Stromal cell of bone marrow (primary cell): ENCODE results near the gene ERC1.
"Not testable (repeated sequence)": the region's sequence is repeated elsewhere in the genome, so short reads cannot be mapped to it uniquely, and the experiment has no call there.

ENCODE experiments used
- DNase-seq: peaks from one replicate; pipeline ENCODE4 v3.0.0-alpha.2; 2012; ENCODE audit warnings: low read depth

Gene ERC1

GRCh38 chr12:981961-982360, 9.1 kb upstream of the ERC1 start:
- no peak for DNase-seq

DNA sequence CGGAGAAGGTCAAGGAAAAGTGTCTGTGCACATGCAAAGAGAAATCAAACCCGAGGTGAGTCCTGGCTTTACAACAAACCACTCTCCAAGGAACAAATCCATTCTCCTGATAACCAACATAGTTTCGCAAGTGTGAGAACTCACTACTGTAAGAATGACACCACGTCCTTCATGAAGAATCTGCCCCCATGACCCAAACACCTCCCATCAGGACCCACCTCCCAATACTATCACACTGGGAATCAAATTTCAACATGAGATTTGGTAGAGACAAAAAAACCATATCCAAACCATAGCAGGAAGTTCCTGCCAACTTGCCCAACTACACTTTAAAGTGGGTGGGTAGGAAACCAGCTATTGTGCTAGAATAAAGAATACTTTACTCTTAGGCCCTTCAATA, 2.4 kb upstream of the ERC1 start:
- no peak for DNase-seq

- no peak for DNase-seq
Measured at GRCh38 chr12:989051-989450, 2.0 kb upstream of the ERC1 start.

GRCh38 chr12:989751-990660, 1.0 kb upstream of the ERC1 start:
- DNase-seq: peak; percentile 79

DNA sequence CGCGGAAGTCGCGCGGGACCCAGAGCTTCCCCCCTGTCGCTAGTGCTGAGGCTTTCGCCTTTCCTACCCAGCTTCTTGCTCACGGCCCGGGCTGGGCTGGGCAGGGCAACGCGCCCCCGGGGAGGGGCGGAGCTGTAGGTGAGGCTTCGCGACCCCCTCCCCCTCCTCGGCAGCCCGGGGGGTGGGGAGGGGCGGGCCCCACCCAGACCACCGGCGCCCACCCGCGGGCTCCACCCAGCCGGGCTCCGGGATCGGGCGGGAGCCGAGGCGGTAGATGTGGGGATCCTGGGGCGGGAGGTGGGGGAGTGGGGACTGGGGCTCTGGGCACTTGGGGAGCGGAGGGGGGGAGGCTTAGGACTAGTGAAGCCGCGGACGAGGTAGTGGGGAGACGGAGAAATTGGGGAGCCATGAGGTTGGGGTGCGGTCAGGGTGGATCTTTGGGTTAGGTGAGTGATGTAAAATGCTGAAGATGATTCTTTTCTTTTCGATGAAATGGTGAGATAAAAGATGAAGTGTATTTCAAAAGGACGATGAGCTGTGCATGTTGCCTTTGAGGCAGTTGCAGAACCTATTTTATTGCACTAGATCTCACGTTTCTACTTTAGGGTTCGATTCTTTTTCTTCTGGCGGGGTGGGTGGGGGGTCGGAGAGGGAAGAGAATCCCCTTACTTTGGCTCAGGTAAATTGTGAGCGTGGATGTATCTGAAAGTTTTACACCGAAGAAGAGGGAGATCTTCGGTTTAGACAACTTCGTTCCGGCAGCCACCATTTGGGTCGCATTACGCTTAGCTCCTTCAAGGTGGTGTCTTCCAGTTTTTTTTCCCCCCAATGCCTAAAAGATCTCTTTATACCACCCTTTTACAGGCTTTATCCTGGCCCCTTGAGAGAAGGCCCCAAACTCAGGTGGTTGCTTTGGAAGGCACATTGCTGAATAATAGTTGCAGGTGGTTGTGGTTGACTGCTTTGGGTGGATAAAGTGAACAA, 619 bp downstream of the ERC1 start:
- DNase-seq: no peak

- DNase-seq: no peak
Measured at GRCh38 chr12:992647-993046, 1.6 kb downstream of the ERC1 start.

GRCh38 chr12:996881-997280, 5.9 kb downstream of the ERC1 start:
- DNase-seq: no peak

- DNase-seq: no peak
Measured at GRCh38 chr12:997505-997904, 6.5 kb downstream of the ERC1 start.

- no peak for DNase-seq
Measured at GRCh38 chr12:998020-998874, 7.2 kb downstream of the ERC1 start.

DNA sequence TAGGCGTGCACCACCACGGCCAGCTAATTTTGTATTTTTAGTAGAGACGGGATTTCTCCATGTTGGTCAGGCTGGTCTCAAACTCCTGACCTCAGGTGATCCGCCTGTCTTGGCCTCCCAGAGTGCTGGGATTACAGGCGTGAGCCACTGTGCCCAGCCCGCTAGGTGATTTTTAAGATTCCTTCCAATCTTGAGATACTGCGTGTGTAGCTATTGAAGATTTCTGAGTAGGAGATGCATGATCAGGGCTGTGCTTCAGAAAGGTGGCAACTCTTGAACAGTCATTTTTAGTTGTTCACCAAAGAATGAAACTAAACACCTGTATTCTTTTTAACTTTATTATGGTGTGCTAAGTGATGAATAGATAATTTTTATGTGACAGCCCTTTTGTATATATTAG, 8.7 kb downstream of the ERC1 start:
- DNase-seq: not testable (repeated sequence)

- DNase-seq: no peak
Measured at GRCh38 chr12:1001507-1001906, 10.5 kb downstream of the ERC1 start.

- DNase-seq: no peak
Measured at GRCh38 chr12:1003600-1004271, 12.7 kb downstream of the ERC1 start.

DNA sequence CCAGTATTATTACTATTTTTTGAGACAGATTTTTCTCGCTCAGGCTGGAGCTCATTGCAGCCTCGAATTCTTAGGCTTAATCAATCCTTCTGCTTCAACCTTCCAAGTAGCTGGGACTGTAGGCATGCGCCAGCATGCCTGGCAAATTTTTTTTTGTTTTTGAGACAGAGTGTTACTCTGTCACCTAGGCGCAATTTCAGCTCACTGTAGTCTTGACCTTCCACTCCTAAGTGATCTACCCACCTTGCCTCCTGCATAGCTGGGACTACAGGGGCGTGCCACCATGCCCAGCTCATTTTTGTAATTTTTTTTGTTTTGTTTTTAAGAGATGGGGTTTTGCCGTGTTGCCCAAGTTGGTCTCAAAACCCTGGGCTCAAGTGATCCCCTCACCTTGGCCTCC, 15.2 kb downstream of the ERC1 start:
- no peak for DNase-seq

GRCh38 chr12:1007276-1007675, 16.3 kb downstream of the ERC1 start:
- no peak for DNase-seq

DNA sequence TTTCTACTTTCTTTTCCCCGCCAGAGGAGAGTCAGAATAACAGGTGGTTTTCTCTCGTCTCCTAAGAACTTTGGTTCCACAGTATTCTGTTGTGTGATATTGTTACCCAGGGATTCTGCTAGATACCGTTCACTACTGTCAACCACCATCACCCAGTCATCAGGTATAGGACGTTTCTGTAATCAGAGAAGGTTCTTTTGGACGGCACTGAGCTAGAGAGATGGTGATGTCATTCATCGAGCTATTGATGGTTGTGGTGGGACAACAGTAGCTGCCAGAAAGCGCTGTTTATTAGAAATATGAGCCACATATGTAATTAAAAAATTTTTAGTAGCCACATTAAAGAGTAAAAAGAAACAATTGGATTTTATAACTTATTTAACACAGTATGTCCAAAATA, 17.0 kb downstream of the ERC1 start:
- no peak for DNase-seq

GRCh38 chr12:1011091-1011490, 20.1 kb downstream of the ERC1 start:
- no peak for DNase-seq

GRCh38 chr12:1013618-1014489, 22.8 kb downstream of the ERC1 start:
- DNase-seq: peak; percentile 76

GRCh38 chr12:1019283-1019682, 28.3 kb downstream of the ERC1 start:
- no peak for DNase-seq

DNA sequence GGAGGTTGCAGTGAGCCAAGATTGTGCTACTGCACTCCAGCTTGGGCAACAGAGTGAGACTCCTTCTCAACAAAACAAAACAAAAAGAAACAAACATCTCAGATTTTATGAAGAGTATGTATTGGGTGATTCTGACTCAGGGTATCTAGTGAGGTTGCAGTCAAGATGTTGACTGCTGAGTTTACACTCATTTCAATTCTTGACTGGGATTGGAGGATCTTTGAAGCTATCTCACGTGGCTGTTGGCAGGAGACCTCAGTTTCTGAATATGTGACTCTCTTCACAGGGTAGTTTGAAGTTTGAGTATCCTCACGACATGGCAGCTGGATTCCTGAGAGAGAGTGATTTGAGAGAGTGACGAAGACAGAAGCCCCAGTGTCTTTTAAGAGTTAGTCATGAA, 29.4 kb downstream of the ERC1 start:
- DNase-seq: no peak
